CD4-positive, CD25-positive, alpha-beta regulatory T cell (primary cell): ENCODE data around the gene ERG28. TPM values are rescaled to one million over a fixed set of nuclear protein-coding genes. Genes with fewer than 3 reads are reported as not detected.

Source experiments
- ATAC-seq, 2 donors: fragments of 150-1000 bp; cut with Tn5 transposase; one replicate each; pipeline ENCODE4 v1.10.0; 2021; ENCODE audit warnings: low read depth in 2 of 2, moderate number of reproducible peaks in 2 of 2, moderate library complexity in 1 of 2
- DNase-seq, 3 donors: peaks; one replicate each; pipeline versions ENCODE4 v3.0.0 to v3.0.0-alpha.2; 2012 to 2022; ENCODE audit warnings: mixed read lengths in 1 of 3
- H3K27ac ChIP-seq: one replicate; pipeline ENCODE4 v1.7.0; 2013; ENCODE audit warnings: mild to moderate bottlenecking, low read length; ENCODE audit not compliant: insufficient read depth, poor library complexity, severe bottlenecking
- H3K27me3 ChIP-seq: one replicate; pipeline ENCODE4 v1.7.0; 2013; ENCODE audit warnings: low read length; ENCODE audit not compliant: control insufficient read depth, insufficient read depth
- H3K36me3 ChIP-seq: one replicate; pipeline ENCODE4 v1.7.0; 2013; ENCODE audit warnings: mild to moderate bottlenecking, low read length, moderate library complexity; ENCODE audit not compliant: control insufficient read depth, insufficient read depth
- H3K4me1 ChIP-seq: 2 replicates; pipeline ENCODE4 v1.7.0; 2013; ENCODE audit warnings: mild to moderate bottlenecking, low read length; ENCODE audit not compliant: insufficient read depth, control insufficient read depth, poor library complexity, severe bottlenecking
- H3K4me3 ChIP-seq: one replicate; pipeline ENCODE4 v1.7.0; 2013; ENCODE audit warnings: low read depth, mild to moderate bottlenecking, low read length, moderate library complexity
- H3K9me3 ChIP-seq, 2 experiments: 1 replicate in 1 of 2; 2 replicates in 1 of 2; pipeline ENCODE4 v1.7.0; 2013; ENCODE audit warnings: low read length in 2 of 2, mild to moderate bottlenecking in 1 of 2, moderate library complexity in 1 of 2; ENCODE audit not compliant: control insufficient read depth in 2 of 2
- H3K27ac Mint-ChIP-seq, 3 donors: one replicate each; pipeline ENCODE4 v1.8.0; 2020 to 2022; ENCODE audit warnings: mild to moderate bottlenecking in 3 of 3, mixed read lengths in 3 of 3, moderate library complexity in 2 of 3
- H3K27me3 Mint-ChIP-seq: one replicate; pipeline ENCODE4 v1.8.0; 2022; ENCODE audit warnings: mild to moderate bottlenecking, mixed read lengths
- H3K36me3 Mint-ChIP-seq: one replicate; pipeline ENCODE4 v1.8.0; 2020; ENCODE audit warnings: mixed read lengths
- H3K4me1 Mint-ChIP-seq, 4 donors: one replicate each; pipeline ENCODE4 v1.8.0; 2020 to 2022; ENCODE audit warnings: mixed read lengths in 4 of 4, mild to moderate bottlenecking in 1 of 4
- H3K4me3 Mint-ChIP-seq, 4 donors: one replicate each; pipeline ENCODE4 v1.8.0; 2020 to 2022; ENCODE audit warnings: mild to moderate bottlenecking in 4 of 4, mixed read lengths in 4 of 4, moderate library complexity in 3 of 4
- H3K9me3 Mint-ChIP-seq, 7 donors: one replicate each; pipeline ENCODE4 v1.8.0; 2020 to 2022; ENCODE audit warnings: mixed read lengths in 7 of 7, mild to moderate bottlenecking in 3 of 7, moderate library complexity in 2 of 7
- polyA plus RNA-seq, 4 donors: library from polyadenylated mRNA; unstranded; fragments of 300-500 nt; fragmentation: Illumina TruSeq; gene quantifications; one replicate each; pipeline ENCODE4 v1.2.3, GENCODE V29; 2021
- total RNA-seq: library from RNA; stranded (reverse); gene quantifications from one replicate; pipeline ENCODE4 v1.2.3, GENCODE V29; 2022

ERG28 gene
- total and polyA plus RNA-seq, 5 donors from 2014 or later, result 8.4 to 28.9 (median 23.9) TPM

GRCh38 chr14:75631453-75631831, 29.2 kb downstream of the ERG28 start:
- H3K4me3 ChIP-seq, result no peak overlapping the region
- Mint-ChIP-seq H3K9me3 (no peaks in the 10 kb centered on the region), H3K4me3 (no peak overlapping the region), H3K27me3 (no peaks in the 10 kb centered on the region), H3K4me1 (peaks cover 0 to 2% (median 0%) of the 10 kb centered on the region in 4 donors), H3K27ac (no peak overlapping the region), H3K36me3 (peaks cover 13% of the 10 kb centered on the region)
- DNase-seq (no peak), ATAC-seq (no peak)
- H3K27me3 ChIP-seq, result no peaks in the 10 kb centered on the region
- peaks cover 4% of the 10 kb centered on the region for H3K36me3 ChIP-seq
- H3K27ac ChIP-seq, result no peak overlapping the region
- H3K4me1 ChIP-seq, result no peaks in the 10 kb centered on the region
- no peaks in the 10 kb centered on the region for H3K9me3 ChIP-seq

GRCh38 chr14:75630695-75631452, 29.8 kb downstream of the ERG28 start:
- H3K4me1 ChIP-seq, result no peaks in the 10 kb centered on the region
- no peak for ATAC-seq
- peaks cover 4% of the 10 kb centered on the region for H3K36me3 ChIP-seq
- no peak overlapping the region for H3K4me3 Mint-ChIP-seq
- DNase-seq, result no peak
- H3K27me3 ChIP-seq, result no peaks in the 10 kb centered on the region
- no peaks in the 10 kb centered on the region for H3K9me3 Mint-ChIP-seq
- no peaks in the 10 kb centered on the region for H3K27me3 Mint-ChIP-seq
- H3K27ac Mint-ChIP-seq, result no peak overlapping the region
- no peak overlapping the region for H3K4me3 ChIP-seq
- no peaks in the 10 kb centered on the region for H3K9me3 ChIP-seq
- H3K36me3 Mint-ChIP-seq, result peaks cover 15% of the 10 kb centered on the region
- H3K4me1 Mint-ChIP-seq, result peaks cover 0 to 2% (median 0%) of the 10 kb centered on the region in 4 donors
- no peak overlapping the region for H3K27ac ChIP-seq

- ATAC-seq, result no peak
- no peaks in the 10 kb centered on the region for H3K27me3 ChIP-seq
- no peaks in the 10 kb centered on the region for H3K4me1 ChIP-seq
- no peaks in the 10 kb centered on the region for H3K36me3 ChIP-seq
- H3K4me3 Mint-ChIP-seq, result no peak overlapping the region
- H3K27ac ChIP-seq, result no peak overlapping the region
- peaks cover 0 to 2% (median 0%) of the 10 kb centered on the region in 4 donors for H3K4me1 Mint-ChIP-seq
- H3K27me3 Mint-ChIP-seq, result no peaks in the 10 kb centered on the region
- no peak overlapping the region for H3K27ac Mint-ChIP-seq
- no peaks in the 10 kb centered on the region for H3K9me3 Mint-ChIP-seq
- DNase-seq, result no peak
- H3K36me3 Mint-ChIP-seq, result peaks cover 18% of the 10 kb centered on the region
- no peaks in the 10 kb centered on the region for H3K9me3 ChIP-seq
- no peak overlapping the region for H3K4me3 ChIP-seq
Observed at GRCh38 chr14:75628816-75629215, 31.9 kb downstream of the ERG28 start.

- H3K4me1 ChIP-seq, result no peaks in the 10 kb centered on the region
- H3K9me3 Mint-ChIP-seq, result no peaks in the 10 kb centered on the region
- no peak overlapping the region for H3K27ac Mint-ChIP-seq
- no peaks in the 10 kb centered on the region for H3K9me3 ChIP-seq
- no peaks in the 10 kb centered on the region for H3K27me3 ChIP-seq
- no peak overlapping the region for H3K4me3 Mint-ChIP-seq
- no peak overlapping the region for H3K4me3 ChIP-seq
- ATAC-seq (no peak), DNase-seq (no peak)
- peaks cover 18% of the 10 kb centered on the region for H3K36me3 Mint-ChIP-seq
- H3K27me3 Mint-ChIP-seq, result no peaks in the 10 kb centered on the region
- H3K4me1 Mint-ChIP-seq, result peaks cover 0 to 2% (median 0%) of the 10 kb centered on the region in 4 donors
- H3K27ac ChIP-seq, result no peak overlapping the region
- no peaks in the 10 kb centered on the region for H3K36me3 ChIP-seq
Observed at GRCh38 chr14:75627406-75627805, 33.3 kb downstream of the ERG28 start.

- Histone ChIP-seq H3K36me3 (no peaks in the 10 kb centered on the region), H3K4me1 (no peaks in the 10 kb centered on the region), H3K27me3 (no peaks in the 10 kb centered on the region), H3K9me3 (no peaks in the 10 kb centered on the region), H3K27ac (no peak overlapping the region), H3K4me3 (no peak overlapping the region)
- peaks cover 18% of the 10 kb centered on the region for H3K36me3 Mint-ChIP-seq
- ATAC-seq, result no peak
- no peaks in the 10 kb centered on the region for H3K9me3 Mint-ChIP-seq
- no peak overlapping the region for H3K27ac Mint-ChIP-seq
- no peaks in the 10 kb centered on the region for H3K27me3 Mint-ChIP-seq
- no peak overlapping the region for H3K4me3 Mint-ChIP-seq
- H3K4me1 Mint-ChIP-seq, result peaks cover 0 to 2% (median 0%) of the 10 kb centered on the region in 4 donors
- DNase-seq, result no peak
Observed at GRCh38 chr14:75626863-75627262, 33.8 kb downstream of the ERG28 start.

GRCh38 chr14:75626396-75626795, 34.3 kb downstream of the ERG28 start:
- Histone ChIP-seq H3K4me3 (no peak overlapping the region), H3K27ac (no peak overlapping the region), H3K4me1 (no peaks in the 10 kb centered on the region), H3K9me3 (no peaks in the 10 kb centered on the region), H3K27me3 (no peaks in the 10 kb centered on the region), H3K36me3 (no peaks in the 10 kb centered on the region)
- DNase-seq, result no peak
- no peak for ATAC-seq
- H3K9me3 Mint-ChIP-seq, result no peaks in the 10 kb centered on the region
- H3K36me3 Mint-ChIP-seq, result peaks cover 18% of the 10 kb centered on the region
- H3K4me3 Mint-ChIP-seq, result no peak overlapping the region
- H3K4me1 Mint-ChIP-seq, result peaks cover 0 to 2% (median 0%) of the 10 kb centered on the region in 4 donors
- H3K27me3 Mint-ChIP-seq, result no peaks in the 10 kb centered on the region
- H3K27ac Mint-ChIP-seq, result no peak overlapping the region

- H3K4me1 Mint-ChIP-seq, result peaks cover 0 to 2% (median 0%) of the 10 kb centered on the region in 4 donors
- Histone ChIP-seq H3K4me1 (no peaks in the 10 kb centered on the region), H3K36me3 (no peaks in the 10 kb centered on the region), H3K9me3 (no peaks in the 10 kb centered on the region), H3K27me3 (no peaks in the 10 kb centered on the region), H3K27ac (no peak overlapping the region), H3K4me3 (no peak overlapping the region)
- no peak for ATAC-seq
- H3K36me3 Mint-ChIP-seq, result peaks cover 22% of the 10 kb centered on the region
- H3K27me3 Mint-ChIP-seq, result no peaks in the 10 kb centered on the region
- peak overlapping the region in 1 of 3 donors; percentile 31 for H3K27ac Mint-ChIP-seq
- no peak for DNase-seq
- no peak overlapping the region for H3K4me3 Mint-ChIP-seq
- H3K9me3 Mint-ChIP-seq, result no peaks in the 10 kb centered on the region
Observed at GRCh38 chr14:75625034-75625433, 35.6 kb downstream of the ERG28 start.

GRCh38 chr14:75619548-75619947, 41.1 kb downstream of the ERG28 start:
- no peak overlapping the region for H3K27ac ChIP-seq
- H3K27me3 Mint-ChIP-seq, result no peaks in the 10 kb centered on the region
- H3K9me3 Mint-ChIP-seq, result peaks cover 0 to under 1% (median 0%) of the 10 kb centered on the region in 7 donors
- peak overlapping the region in 1 of 3 donors; percentile 33 for H3K27ac Mint-ChIP-seq
- peaks cover 0 to 3% (median 0%) of the 10 kb centered on the region in 4 donors for H3K4me1 Mint-ChIP-seq
- H3K36me3 ChIP-seq, result no peaks in the 10 kb centered on the region
- no peaks in the 10 kb centered on the region for H3K9me3 ChIP-seq
- ATAC-seq (no peak), DNase-seq (no peak)
- no peak overlapping the region for H3K4me3 ChIP-seq
- H3K4me1 ChIP-seq, result no peaks in the 10 kb centered on the region
- no peaks in the 10 kb centered on the region for H3K27me3 ChIP-seq
- H3K36me3 Mint-ChIP-seq, result peaks cover 8% of the 10 kb centered on the region
- H3K4me3 Mint-ChIP-seq, result no peak overlapping the region
